PFSK-1 (cell line): ENCODE results near the gene POP7.

Source experiments
- FOXP2 ChIP-seq: optimal IDR thresholded peaks from 2 replicates; pipeline ENCODE3; 2011; ENCODE audit warnings: borderline replicate concordance, control low read depth, inconsistent platforms; ENCODE audit not compliant: insufficient read depth; ENCODE audit errors: extremely low read length, extremely low read depth
- POLR2AphosphoS5 ChIP-seq: IDR thresholded peaks from 2 replicates; pipeline ENCODE4 v1.6.1; 2012; ENCODE audit warnings: low read depth, mild to moderate bottlenecking, control low read depth, low read length, moderate library complexity
- REST ChIP-seq, 2 experiments: IDR thresholded peaks; 2 replicates each; pipeline versions ENCODE4 v1.6.1 to v1.8.0; 2011 to 2012; ENCODE audit warnings: low read depth in 2 of 2, low read length in 2 of 2, control low read depth in 1 of 2, inconsistent platforms in 1 of 2, mild to moderate bottlenecking in 1 of 2, moderate library complexity in 1 of 2; ENCODE audit not compliant: insufficient read depth in 1 of 2
- SIN3A ChIP-seq: IDR thresholded peaks from 2 replicates; pipeline ENCODE4 v1.6.1; 2012; ENCODE audit warnings: mild to moderate bottlenecking, low read length, moderate library complexity, borderline replicate concordance; ENCODE audit not compliant: insufficient read depth
- TAF1 ChIP-seq: IDR thresholded peaks from 2 replicates; pipeline ENCODE4 v1.6.1; 2012; ENCODE audit warnings: low read length, control low read depth, borderline replicate concordance; ENCODE audit not compliant: insufficient read depth

Gene POP7

GRCh38 chr7:100735730-100736129 is 29.8 kb downstream of the POP7 start:
- TF ChIP-seq POLR2AphosphoS5 (no peak), REST (IDR thresholded peaks at IDR 0.05; ENCODE audit: insufficient read depth in 1 of 2, low read depth in 2 of 2, low read length in 2 of 2) (no peak)

- no peak for TF ChIP-seq TAF1
- no peak for TF ChIP-seq FOXP2
- TF ChIP-seq REST (IDR thresholded peaks at IDR 0.05; ENCODE audit: insufficient read depth in 1 of 2, low read depth in 2 of 2, low read length in 2 of 2): no peak
- no peak for TF ChIP-seq POLR2AphosphoS5
- TF ChIP-seq SIN3A: no peak
These were observed 30.8 kb downstream of the POP7 start for GRCh38 chr7:100736671-100737070.

- TF ChIP-seq REST (IDR thresholded peaks at IDR 0.05; ENCODE audit: insufficient read depth in 1 of 2, low read depth in 2 of 2, low read length in 2 of 2) (no peak), SIN3A (no peak), FOXP2 (no peak), TAF1 (no peak), POLR2AphosphoS5 (no peak)
These were observed 34.0 kb downstream of the POP7 start for GRCh38 chr7:100739934-100740333.

- TF ChIP-seq FOXP2: no peak
- no peak for TF ChIP-seq REST (IDR thresholded peaks at IDR 0.05; ENCODE audit: insufficient read depth in 1 of 2, low read depth in 2 of 2, low read length in 2 of 2)
- no peak for TF ChIP-seq TAF1
- no peak for TF ChIP-seq POLR2AphosphoS5
- no peak for TF ChIP-seq SIN3A
These were observed 38.7 kb downstream of the POP7 start for GRCh38 chr7:100744605-100745004.

- TF ChIP-seq POLR2AphosphoS5 (no peak), REST (IDR thresholded peaks at IDR 0.05; ENCODE audit: insufficient read depth in 1 of 2, low read depth in 2 of 2, low read length in 2 of 2) (no peak), TAF1 (no peak), FOXP2 (no peak), SIN3A (no peak)
These were observed 39.3 kb downstream of the POP7 start for GRCh38 chr7:100745184-100745583.
